Activated CD4-positive, CD25-positive, alpha-beta regulatory T cell (primary cell): ENCODE results near the gene FARP1.

ENCODE experiments used
- DNase-seq, 4 experiments: peaks; one replicate each; lab custom pipeline; 2025; lab: John Stamatoyannopoulos, UW

The FARP1 gene

DNA sequence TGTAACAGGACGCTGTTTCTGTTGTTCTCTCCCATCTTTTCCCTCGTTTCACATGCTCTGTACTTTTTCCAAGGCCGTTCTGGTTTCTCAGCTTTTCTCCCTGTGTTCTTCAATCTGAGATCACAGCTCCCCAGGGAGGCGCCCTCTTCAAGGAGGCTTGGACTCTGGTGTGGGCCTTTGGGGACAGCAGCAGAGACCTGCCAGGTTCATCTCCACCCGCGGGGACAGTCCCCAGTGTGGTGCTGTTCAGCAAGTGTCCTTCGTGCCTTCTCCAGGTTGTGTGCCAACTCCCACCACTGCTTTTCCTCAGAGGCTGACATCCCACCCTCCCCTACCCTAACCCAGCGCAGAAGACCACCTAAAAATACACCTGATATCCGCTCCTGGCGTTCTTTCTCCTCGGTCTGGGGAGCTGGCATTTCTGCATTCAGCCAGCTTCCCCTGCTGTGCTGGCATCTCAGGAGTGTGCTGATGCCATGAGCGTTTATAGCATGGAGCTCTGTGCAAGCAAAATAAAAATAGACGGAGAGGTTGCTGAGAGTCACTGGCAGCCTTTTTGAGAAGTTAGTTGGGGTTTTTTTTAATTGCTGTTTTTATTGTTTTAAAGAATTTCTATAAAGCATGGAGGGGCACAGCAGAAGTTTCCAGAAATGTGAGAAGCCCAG lies 284.6 kb downstream of the FARP1 start:
- no peak for DNase-seq

DNA sequence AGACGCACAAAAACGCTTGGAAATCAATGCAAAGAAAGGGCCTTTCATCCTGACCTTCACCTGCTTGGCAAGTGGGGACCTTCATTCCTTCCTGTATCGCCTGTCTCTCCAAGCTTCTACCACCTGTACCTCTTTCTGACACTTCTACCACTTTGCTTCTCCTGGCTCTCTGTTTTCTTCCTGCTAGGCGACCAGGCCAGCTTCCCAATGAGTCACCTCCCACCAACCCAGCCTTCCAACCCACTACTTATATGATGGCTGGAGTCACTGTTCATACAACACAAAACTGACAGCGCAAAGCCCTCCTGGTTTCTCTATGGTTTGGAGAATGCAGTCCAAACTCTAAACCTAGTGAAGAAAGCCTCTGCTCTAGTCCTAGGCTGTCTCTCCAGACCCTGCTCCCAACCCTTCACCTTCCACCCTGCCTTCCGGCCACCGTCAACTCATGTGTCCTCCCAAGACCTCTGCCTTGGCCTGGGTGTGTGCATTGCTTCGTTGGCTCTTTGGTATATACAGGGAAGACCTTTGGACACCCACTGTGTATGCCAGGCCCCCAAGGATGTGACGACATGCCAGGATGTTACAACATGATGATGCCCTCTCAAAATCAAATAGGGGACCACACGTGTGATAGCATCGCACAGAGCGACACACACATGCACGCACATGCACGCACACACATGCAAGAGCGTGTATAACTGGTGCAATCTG lies 285.5 kb downstream of the FARP1 start:
- DNase-seq, result no peak

DNA sequence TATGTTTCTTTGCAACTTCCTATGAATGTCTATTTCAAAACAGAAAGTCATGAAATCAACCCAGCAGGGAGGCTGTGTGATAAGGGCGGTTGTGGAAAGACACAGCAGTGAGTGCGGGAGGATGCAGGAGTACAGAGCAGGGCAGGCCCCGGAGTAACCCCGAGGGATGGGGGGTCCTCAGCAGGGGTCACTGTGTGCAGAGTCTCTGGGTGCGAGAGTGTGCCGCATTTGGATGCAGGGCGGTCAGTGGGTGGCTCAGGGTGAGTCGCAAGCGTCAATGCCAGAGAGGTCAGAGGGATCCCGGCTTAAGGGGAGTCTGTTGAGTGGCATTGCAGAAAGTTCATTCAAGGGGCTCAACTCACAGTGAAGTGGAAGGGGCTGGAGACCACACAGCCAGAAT lies 286.2 kb downstream of the FARP1 start:
- no peak for DNase-seq

DNA sequence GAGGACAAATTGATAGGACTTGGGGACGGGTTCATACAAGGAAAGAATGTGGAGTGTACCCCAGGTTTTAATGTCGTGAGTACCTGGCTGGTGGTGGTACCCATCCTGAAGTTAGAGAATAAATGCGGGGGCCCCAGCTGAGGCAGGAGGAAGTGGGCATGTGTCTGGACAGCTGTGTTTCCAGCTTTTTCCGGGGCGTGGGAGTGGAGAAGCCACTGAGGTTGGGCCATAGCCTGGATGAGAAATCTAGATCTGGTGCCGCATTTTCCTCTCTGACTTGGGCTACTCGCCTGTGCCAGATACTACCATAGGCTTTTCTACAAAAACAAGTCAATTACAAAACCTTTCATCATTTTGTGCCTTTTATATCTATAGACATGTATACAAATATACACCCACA lies 286.6 kb downstream of the FARP1 start:
- DNase-seq, result no peak

DNA sequence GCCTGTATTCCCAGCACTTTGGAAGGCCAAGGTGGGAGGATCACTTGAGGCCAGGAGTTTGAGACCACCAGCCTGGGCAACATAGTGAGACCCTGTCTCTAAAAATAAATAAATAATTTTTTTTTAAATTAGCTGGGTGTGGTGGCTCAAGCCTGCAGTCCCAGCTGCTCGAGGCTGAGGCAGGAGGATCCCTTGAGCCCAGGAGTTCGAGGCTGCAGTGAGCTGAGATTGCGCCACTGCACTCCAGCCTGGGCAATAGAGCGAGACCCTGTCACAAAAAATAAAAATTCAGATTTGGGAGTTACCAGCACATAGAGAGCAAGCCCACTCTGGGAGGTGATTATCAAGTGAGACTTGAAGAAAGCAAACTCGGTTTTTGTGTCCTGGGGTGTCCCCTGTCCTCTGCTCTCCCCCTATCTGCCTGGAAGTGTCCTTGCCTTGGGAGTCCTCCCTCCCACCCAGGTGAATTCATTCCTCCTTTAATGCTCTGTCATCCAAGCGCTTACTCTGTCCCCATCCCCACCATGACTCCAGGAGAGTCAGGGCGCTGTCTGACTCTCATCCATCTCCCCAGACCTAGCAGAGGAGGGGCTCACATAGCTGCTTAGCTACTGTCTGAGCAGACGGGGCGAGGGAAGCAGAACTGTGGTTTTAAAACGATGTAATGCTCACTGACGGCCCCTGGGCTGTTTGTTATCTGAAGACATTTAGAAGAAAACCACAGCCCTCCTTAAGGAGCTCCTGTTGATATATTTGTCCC lies 287.3 kb downstream of the FARP1 start:
- DNase-seq, result no peak

DNA sequence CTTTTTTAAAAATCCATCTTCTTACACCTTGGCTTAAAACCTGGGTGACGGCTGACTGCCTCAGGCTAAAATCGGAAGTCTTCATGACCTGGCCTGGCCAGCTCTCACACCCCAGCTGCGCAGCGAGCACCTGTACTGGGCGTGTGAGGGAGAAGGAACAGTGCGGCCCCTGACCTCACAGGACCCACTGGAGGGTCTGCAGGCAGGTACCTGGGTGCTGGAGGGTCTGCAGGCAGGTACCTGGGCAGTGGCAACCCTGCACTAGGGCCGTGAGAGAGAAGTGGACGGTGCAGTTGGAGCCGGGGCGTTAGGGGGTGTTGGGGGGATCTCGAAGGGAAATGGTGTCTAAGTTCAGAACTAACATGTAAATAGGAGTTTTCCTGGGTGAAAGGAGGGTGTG lies 289.7 kb downstream of the FARP1 start:
- DNase-seq, result no peak

DNA sequence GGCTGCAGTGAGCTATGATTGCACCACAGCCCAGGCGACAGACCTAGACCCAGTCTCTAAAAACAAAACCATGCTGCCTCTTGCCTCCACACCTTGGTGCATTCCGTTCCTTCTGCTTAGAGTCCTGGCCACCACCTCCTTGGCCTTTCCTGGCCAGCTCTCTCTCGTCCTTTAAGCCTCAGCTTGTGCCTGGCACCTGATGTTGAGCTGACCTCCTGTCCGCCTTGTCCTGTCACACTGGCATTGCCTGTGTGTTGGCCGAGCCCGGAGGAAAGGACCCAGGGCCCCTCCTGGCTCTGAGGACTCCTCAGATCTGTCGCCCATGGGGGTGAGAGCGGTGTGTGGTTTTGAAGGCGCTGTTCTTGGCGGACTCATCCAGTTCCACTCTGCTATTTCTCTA lies 290.8 kb downstream of the FARP1 start:
- no peak for DNase-seq

DNA sequence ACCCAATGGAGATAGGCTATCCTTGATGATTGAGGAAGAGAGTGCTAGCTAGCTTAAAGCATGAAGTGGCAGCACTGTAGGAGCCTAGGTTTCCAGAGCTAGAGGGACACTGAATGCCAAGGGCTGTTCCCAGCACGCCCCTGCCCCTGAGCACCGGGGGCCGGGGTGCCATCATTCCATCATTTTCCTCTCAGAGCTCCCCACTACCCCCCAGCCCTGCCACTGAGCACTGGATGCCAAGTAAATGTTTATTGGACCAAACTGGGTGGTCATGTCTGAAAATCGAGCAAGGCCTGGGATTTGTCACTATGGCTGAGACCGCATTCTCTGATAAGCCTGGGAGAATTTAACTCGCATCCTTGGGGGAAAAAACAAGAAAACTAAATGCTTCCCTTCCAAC lies 291.2 kb downstream of the FARP1 start:
- DNase-seq, result no peak

DNA sequence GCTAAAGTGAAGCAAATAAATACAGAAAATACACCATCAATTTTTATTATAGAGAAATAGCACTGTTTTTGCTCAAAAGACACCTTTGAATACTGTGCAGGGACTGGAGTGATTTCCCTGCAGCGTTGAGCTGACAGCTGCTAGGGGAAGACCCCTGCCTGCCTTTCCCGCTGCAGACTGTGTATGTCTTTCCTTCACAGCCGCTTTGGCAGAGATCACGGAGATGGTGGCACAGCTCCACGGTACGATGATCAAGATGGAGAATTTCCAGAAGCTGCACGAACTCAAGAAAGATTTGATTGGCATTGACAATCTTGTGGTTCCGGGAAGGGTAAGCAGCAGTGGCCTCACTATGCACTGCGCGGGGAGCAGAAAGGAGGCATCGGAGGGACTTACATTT lies 292.5 kb downstream of the FARP1 start:
- DNase-seq, result no peak

DNA sequence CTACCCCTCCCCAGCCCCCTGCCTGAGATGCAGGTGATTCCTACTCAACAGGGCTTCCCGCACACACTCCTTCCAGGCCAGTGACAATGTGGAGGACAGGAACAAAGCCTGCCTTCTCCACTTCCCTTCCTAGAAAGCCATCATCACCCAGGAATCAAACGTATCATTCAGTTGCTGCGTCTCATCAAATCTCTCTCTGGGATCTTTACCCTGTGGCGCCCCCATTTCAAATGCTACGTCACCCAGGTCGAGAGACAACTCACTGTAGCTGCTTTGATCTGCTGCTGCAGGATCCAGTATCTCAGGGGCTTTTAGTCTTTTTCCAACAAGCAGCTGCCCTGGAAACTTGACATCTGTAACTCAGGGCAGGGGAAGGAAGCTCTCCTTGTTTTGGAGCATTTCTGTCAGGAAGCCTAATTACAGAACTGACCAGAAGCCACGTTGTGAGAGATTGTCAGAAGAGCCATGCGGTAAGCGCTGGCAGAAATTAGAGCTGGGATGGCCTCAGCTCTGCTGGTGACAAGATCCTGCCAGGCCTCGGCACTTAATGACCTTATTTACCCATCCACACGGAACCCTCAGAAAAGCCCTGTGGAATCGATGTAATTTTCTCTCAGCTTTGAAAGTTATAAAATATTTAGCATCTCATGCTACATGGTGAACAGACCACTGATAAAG lies 293.5 kb downstream of the FARP1 start:
- no peak for DNase-seq

DNA sequence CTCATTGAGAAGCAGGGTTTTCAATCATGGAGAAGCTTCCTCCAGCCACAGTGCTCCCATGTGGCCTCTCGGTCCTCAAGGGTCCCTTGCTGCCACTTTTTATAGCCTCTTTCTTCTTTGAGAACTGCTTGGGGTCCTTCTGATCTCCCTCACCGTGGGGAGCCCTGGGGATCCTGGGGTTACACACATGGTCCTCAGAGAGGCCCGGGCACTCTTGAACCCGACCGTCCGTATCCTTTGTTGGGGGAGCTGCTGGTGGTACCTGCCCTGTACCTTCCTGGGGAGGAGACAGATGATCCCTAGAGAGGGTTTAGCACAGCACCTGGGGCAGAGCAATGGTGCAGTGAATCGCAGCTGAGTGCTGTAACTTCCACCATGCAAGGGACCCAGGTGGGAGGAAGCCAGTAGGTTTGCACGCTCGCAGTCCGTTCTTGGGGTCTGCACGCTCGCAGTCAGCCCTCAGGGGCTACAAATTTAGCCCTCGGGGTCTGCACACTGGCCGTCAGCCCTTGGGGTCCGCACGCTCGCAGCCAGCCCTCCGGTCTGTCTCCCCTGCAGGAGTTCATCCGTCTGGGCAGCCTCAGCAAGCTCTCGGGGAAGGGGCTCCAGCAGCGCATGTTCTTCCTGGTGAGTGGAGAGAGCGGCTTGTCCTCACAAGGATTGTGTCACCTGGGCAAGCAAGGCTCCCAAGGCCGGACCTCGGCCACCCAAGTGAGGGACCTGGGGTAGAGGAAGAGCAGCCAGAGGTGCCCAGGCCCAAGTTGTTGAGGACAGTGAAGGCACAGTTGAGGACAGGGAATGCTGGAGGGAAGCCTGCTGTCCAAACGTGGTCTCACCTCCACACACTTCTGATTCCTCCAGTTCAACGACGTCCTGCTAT lies 295.6 kb downstream of the FARP1 start:
- no peak for DNase-seq

DNA sequence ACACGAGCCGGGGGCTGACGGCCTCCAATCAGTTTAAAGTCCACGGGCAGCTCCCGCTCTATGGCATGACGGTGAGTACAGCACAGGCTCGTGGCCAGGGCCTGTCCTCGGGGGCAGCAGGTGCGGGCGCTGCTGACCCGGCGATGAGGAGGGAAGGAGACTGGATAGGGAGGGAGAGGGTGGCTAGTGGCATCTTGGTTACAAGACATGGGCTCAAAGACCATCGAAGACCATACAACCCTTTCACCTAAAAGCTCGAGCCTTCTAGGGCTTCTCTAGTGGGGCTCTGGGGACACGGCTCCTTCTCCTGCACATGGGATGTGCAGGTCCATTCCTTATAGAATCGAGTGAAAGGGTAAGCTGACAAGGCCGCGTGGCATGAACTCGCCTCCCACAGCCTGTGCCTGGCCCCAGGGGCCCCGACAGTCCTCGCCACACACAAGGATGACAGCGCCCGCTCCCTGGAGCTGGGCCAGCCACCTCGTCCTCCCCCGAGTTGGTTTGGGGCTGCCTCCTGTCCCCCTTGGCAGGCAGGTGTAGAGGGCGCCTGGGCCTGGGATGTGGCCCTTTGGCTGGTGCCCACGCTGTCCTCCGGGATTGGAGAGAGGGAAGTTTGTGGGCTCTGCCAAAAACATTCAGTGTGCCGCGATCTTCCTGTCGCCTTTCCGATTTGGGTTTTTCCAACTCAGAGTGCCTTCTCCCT lies 296.4 kb downstream of the FARP1 start:
- no peak for DNase-seq

DNA sequence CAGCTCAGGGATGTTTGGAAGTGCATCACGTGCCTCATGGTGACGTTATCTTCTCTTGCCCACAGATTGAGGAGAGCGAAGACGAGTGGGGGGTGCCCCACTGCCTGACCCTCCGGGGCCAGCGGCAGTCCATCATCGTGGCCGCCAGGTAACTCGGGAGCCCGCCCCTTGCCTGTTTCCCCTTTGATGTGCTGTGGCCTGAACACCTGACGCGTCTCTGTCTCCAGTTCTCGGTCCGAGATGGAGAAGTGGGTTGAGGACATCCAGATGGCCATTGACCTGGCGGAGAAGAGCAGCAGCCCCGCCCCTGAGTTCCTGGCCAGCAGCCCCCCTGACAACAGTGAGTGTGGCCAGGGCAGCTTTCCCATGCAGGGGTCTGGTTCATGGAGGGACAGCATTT lies 297.0 kb downstream of the FARP1 start:
- DNase-seq, result no peak

DNA sequence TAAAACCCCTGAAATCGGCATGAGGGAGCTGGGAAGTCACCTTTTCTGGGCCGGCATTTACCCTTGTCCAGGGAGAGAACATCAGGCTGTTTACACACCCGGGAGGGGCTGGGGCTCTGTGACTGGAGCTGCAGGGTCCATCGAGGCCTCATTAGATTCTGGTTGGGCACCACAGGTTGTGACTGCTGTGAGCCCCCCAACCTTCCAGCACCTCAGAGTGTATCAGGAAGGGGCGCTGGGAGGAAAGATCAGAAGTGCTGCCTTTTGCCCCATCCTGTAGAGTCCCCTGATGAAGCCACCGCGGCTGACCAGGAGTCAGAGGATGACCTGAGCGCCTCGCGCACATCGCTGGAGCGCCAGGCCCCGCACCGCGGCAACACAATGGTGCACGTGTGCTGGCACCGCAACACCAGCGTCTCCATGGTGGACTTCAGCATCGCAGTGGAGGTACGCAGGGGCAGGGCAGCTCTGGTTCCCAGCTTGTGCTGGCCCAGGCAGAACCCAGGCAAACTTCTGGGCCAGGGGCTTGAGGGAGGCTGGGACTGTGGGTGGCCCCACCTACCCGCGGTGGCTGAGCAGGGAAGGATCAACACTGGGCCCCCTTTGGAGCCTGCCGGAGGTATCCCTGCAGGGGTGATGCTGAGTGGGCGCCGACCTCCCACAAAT lies 297.6 kb downstream of the FARP1 start:
- no peak for DNase-seq

DNA sequence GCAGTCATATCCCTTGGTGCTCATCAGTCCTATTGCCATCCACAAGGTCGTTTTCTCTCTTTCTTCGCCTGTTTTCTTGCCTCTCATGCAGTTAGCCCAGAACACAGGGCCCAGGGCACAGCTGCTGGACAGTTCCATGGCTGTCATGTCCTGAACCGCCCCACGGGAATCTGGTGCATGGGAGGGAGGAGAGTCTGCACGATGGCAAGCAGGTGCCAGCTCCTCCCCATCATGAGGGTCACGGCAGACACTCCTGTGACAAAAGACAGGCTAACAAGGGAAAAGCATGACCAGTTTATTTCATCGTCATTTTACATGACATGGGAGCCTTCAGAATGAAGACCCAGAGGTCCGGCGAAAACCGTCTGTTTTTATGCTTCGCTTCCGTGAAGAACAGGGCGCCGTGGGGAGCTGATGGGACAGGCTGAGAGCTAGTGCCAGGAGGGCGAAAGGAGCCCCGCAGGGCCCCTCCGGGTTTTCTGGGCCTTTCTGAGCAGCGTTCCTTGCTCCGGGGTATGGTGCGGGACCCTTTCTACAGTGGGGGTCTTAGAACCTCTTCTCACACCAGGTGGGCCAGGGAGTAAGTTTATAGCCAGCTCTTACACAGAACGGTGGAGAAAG lies 298.3 kb downstream of the FARP1 start:
- DNase-seq, result no peak

DNA sequence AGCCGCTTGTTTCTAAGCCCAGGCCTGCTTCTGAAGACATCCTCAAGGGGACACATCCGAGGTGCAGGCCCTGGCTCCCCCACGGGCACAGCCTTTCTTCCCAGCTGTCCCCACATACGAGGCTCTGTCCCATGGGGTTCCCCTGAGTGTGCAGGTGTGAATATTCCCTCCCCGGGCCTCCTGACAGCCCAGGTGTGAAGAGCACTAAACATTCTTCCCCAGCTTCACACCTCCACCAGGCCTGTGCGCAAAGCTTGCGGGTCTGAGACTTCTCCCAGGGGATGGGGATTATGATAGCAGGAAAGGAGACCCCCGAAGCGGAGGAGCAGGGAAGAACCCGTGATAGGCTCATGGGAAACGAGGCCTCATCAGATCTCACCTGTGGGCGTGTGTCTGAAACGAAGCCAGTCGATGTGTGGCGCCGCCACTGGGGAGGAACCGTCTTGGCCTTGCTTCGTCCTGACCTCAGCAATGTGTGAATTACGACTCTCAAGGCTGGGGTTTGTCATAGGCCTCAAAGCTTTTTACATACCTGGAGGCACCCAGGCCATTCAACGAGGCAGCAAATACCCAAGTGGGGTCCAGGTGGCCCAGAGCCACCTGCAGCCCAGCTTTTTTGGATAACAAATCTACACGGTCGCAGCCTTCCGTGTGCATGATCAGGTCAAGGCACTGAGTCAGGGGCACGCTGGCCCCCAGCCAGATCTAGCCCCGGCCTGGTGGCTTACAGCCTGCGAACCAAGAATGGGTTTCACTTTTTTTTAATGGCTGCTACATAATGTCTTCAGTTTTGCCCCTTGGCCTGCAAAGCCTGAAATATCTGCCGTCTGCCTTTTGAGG lies 299.7 kb downstream of the FARP1 start:
- no peak for DNase-seq

DNA sequence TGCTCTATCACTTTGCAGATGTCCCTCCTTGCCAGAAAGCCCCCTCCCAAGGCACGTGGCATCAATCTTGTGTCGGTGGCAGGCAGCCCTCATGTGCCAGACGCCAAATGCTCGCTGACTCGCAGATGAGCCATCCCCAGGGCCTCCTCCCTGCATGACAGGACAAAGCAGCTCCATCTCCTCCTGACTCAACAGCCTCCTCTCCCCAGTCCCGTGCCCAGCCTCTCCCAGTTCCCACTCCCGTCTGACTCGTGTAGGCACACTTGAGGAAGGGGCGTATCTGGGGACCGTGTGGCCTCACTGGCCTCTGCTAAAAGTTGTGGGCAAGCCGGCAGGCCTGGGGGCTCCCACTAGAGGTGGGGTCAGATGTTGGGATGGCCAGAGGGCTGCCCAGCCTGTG lies 300.4 kb downstream of the FARP1 start:
- DNase-seq, result no peak

DNA sequence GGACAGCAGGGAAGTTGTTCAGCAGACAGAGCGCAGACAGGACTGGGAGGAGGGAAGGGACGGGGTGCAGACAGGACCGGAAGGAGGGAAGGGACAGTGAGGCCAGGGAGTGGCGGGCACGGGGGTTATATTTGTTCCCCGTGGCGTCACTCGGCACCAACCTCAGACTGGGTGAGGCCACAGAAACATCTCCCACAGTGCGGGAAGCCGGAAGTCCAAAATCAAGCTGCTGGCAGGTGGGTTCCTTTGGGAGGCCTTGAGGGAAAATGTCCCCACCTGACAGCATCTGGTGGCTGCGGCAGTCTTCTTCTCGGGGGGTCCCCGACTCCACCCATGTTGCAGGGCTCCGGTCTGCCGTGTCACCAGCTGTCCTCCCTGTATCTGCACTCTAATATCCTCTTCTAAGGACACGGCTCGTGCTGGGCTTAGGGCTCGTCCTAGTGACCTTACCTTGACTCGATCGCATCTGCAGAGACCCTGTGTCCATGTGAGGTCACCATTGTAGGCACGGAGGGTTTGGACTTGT lies 301.0 kb downstream of the FARP1 start:
- DNase-seq, result no peak

DNA sequence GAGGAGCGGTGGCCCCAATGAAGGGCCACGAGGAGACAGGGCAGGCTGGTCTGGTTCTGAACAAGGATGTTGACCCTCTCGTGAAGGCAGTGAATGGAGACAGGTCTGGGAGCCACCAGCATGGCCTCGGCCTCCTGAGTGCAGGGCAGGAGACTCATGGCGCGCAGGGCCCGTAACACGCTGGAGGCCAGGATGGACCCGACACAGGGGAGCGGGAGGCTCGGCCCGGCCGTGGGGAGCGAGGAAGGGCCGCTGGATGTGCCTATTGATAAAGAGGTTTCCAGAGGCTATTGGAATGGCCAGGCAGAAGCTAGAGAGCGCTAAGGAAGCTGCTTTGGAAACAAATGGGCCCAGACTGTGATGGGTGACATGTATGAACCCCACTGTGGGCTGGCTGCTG lies 301.5 kb downstream of the FARP1 start:
- DNase-seq, result no peak
